GM19438 (cell line): Measurements from ENCODE around the gene BTBD9.
"Not testable (repeated sequence)": the region's sequence is repeated elsewhere in the genome, so short reads cannot be mapped to it uniquely, and the experiment has no call there.

Experiments used
- ATAC-seq: cut with Tn5 transposase; IDR thresholded peaks from one replicate; pipeline ENCODE4 v1.9.1; 2021; ENCODE audit warnings: low read depth; ENCODE audit not compliant: unreplicated experiment

The BTBD9 gene

GRCh38 chr6:38650207-38650752, 10.6 kb upstream of the BTBD9 start:
- ATAC-seq, result no peak

DNA sequence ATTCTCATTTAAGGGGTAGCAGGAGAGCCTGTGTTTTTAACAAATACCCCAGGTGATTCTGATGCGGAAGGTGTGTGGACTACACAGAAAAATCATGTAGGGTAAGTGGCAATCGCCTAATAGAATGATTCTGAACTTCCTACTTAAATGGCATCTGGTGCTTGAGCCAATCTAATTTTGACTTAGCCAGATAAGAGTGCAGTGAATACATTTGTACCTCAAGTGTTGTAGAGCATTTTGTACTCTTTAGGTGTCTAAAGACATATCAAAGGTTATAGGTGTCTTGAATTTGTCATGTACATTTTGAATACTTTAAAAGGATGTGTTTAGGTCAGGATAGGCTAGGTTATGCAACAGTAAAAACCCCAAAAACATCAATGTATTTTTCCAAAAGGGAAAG, 10.0 kb upstream of the BTBD9 start:
- ATAC-seq, result no peak

DNA sequence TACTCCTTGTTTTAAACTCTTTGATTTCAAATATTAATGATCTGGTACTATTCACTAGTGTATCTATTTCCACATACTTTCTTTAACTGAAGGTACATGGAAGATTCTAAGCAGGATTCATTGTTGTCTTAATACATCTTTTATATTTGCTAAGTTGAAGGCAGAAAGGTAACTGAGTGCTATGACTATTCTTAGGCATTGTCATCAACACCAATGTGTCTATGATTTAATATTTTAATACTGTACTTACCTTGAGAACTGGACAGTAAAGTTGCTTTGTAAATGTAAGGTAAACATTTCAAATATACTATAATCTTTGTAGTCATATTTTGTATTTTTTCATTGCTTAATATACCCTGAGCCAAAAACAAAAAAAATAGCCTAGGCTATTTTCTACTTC, 8.9 kb upstream of the BTBD9 start:
- no peak for ATAC-seq

GRCh38 chr6:38646166-38646878, 6.6 kb upstream of the BTBD9 start:
- ATAC-seq, result no peak

DNA sequence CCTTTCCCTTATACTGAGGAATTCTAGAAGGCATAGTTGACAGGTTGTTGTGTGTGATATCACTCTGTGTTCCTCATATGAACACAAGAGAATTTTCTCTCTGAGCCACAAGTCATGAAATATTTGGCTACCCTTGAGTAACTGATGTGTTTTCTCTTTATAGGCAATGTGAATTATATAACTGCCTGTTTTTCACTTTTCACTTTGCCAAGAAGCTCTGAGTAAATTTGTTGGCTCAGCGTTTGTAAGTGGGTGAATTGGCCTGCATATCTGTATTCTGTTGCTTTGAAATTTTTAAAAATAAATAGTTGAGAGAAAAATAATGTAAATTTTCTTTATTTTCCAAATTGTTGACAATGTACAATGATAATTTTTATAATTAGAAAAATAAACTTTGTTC, 5.2 kb upstream of the BTBD9 start:
- no peak for ATAC-seq

- ATAC-seq, result no peak
Observed at GRCh38 chr6:38640216-38640909, 634 bp upstream of the BTBD9 start.

- peak; percentile 25 for ATAC-seq
Observed at GRCh38 chr6:38638941-38639497, 710 bp downstream of the BTBD9 start.

DNA sequence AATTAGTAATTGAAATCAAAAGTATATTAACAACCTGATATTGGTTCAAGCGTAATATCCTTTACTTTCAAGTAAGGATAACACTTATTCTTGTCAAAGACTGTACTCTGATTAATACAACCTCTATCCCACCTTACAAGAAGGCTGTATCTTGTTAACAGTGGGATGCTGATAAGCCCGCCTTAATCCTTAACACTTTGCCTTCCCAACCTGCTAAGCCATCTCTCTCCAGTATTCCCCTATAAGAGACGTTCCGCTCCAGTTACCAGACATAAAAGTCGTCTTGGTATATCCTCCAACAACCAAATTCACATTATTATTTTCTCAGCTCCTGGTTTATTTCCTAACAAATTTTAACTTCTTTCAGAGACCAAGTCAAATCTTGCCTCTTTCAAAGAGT, 2.0 kb downstream of the BTBD9 start:
- no peak for ATAC-seq

GRCh38 chr6:38636027-38636426, 3.7 kb downstream of the BTBD9 start:
- ATAC-seq, result no peak

GRCh38 chr6:38634518-38634917, 5.2 kb downstream of the BTBD9 start:
- ATAC-seq, result no peak

- no peak for ATAC-seq
Observed at GRCh38 chr6:38632490-38632889, 7.2 kb downstream of the BTBD9 start.

DNA sequence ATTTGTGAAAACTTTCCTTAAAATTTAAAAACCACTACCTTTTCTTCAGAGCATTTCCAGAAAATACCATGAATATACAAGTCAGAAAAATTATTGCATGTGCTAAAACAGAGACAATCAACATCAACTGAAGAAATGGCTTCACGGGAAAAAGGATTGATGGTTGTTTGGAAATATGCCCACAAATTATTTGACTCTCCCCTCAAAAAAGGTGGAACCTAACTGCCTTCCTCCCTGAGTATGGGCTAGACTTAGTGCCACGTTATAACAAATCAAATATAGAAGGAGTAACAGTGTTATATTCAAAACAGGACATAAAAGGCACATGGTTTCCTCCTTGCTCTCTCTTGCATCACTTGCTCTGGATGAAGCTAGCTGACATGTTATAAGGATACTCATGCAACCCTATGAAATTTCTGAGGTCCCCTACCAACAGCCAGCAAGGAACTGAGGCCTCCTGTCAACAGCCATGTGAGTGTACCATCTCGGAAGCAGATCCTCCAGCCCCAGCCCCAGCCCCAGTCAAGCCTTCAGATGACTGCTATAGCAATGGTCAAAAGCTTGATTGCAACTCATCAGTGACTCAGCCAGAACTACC, 8.4 kb downstream of the BTBD9 start:
- ATAC-seq, result no peak

DNA sequence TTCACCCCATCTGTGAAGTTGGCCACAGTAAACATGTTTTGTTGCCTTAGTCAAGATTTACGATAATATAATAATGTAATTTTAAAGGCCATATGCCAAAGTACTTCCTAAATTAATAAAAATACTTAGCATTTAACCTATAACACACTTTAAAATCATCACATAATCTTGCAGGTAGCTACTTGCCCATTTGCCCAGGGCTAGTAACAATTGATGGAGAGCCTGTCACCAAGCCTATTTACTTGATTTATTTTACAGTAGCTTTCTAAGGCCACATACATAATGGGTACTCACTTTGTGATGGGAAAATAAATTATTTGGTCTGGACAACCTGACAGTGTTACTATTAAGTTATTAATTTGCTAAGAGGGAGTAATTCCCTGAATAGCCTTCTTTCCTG, 14.5 kb downstream of the BTBD9 start:
- no peak for ATAC-seq

DNA sequence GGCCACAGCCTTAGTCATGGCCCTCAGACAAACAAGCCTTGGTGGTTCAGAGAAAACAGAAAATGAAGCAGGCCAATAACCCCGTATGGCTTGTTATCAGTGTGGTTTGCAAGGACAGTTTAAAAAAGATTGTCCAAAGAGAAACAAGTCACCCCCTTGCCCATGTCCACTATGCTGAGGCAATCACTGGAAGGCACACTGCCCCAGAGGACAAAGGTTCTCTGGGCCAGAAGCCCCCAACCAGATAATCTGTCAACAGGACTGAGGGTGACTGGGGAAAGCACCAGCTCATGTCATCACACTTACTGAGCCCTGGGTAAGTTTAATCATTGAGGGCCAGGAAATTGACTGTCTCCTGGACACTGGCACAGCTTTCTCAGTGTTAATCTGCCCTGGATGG, 20.4 kb downstream of the BTBD9 start:
- not testable (repeated sequence) for ATAC-seq

DNA sequence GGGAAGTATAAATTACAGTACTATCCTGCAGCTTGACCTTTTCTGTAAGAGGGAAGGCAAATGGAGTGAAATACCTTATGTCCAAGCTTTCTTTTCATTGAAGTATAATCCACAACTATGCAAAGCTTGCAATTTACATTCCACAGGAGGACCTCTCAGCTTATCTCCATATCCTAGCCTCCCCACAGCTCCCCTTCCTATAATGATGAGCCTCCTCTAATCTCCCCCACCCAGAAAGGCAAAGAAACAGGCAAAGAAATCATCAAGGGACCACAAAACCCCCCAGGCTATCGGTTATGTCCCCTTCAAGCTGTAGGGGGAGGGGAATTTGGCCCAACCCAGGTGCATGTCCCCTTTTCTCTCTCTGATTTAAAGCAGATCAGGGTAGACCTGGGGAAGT, 21.4 kb downstream of the BTBD9 start:
- not testable (repeated sequence) for ATAC-seq

DNA sequence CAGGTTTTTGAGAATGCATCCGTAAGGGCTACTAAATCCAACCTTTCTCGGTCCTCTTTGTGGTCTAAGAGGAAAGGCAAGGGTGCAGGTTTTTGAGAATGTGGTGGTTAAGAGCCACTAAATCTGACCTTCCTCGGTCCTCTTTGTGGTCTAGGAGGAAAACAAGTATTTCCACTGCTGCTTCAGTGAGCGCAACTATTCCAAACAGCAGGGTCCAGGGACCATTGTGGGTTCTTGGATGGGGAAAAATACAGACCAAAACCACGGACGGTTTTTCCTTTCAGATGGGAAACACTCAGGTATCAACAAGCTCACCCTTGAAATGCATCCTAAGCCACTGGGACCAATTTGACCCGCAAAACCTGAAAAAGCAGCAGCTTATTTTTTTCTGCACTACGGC, 21.9 kb downstream of the BTBD9 start:
- no peak for ATAC-seq

DNA sequence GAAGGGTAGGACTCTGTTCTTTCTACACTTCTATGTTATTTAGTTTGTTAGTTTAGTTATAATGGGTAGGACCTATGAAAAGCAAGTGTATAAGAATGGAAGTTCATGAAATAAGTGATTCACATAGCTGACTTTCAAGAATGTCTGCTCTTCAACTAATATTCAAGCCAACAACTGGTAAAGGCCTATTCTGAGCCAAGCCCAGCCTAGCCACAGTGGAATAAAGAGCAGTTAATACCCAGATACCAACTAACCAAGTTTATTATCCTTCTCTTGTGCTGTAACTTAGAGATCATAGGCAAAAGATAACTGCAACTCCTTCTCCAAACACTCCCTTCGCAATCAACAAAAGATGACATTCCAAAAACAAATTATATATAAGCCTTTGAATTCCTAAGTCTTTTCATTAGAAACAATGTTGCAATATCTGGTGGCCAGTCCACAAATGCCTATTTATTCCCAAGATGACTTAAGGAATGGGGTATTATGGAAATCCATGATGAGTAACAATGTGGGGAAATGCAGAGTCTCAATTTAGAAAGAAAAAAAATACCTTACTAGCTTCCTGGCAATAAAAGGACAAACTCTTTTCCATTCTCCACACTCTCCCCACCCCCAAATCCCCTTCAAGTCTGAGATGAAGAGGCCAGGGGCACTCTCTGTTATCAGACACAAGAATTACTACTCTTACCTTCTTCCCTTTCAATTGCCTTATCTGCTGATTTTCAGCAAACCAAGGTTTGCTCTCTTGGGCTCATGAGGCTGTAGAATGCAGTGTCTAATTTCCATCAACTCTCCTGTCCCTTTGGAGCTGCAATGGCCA, 27.4 kb downstream of the BTBD9 start:
- no peak for ATAC-seq

GRCh38 chr6:38610050-38610625, 29.6 kb downstream of the BTBD9 start:
- no peak for ATAC-seq

GRCh38 chr6:38604700-38605099, 35.0 kb downstream of the BTBD9 start:
- ATAC-seq, result no peak

GRCh38 chr6:38603966-38604365, 35.8 kb downstream of the BTBD9 start:
- ATAC-seq, result no peak
